Testis (tissue), 3 donors: Measurements from ENCODE around the gene NBPF20. TPM values are rescaled to one million over a fixed set of nuclear protein-coding genes. Genes with fewer than 3 reads are reported as not detected.
"Not testable (repeated sequence)": the region's sequence is repeated elsewhere in the genome, so short reads cannot be mapped to it uniquely, and the experiment has no call there.

Experiments used
- DNase-seq: peaks from one replicate; pipeline ENCODE4 v3.0.0-alpha.2; 2019
- H3K27ac ChIP-seq, 2 donors: fragments of 200-600 bp; sonication (generic); one replicate each; pipeline ENCODE4 v1.5.1; 2019
- H3K27me3 ChIP-seq: fragments of 200-600 bp; sonication (generic); one replicate; pipeline ENCODE4 v1.5.1; 2019
- H3K36me3 ChIP-seq: fragments of 200-600 bp; sonication (generic); one replicate; pipeline ENCODE4 v1.5.1; 2017; ENCODE audit warnings: low read depth; ENCODE audit errors: missing control alignments
- H3K4me1 ChIP-seq: fragments of 200-600 bp; sonication (generic); one replicate; pipeline ENCODE4 v1.5.1; 2019
- H3K4me3 ChIP-seq, 2 donors: fragments of 200-600 bp; sonication (generic); one replicate each; pipeline ENCODE4 v1.5.1; 2017 to 2019
- H3K9me3 ChIP-seq: fragments of 200-600 bp; sonication (generic); one replicate; pipeline ENCODE4 v1.5.1; 2017
- WGBS, 2 donors: methylation state at CpG; one replicate each; pipeline ENCODE4 v1.1.5; 2018; 5-methylcytosine and 5-hydroxymethylcytosine counted together
- intact Hi-C: fragments of 100-400 bp; cut with DNase I; formaldehyde crosslinking; loops from one replicate; pipeline ENCODE4 v1.15.1; 2023; ENCODE audit warnings: low total_unique reads
- polyA plus RNA-seq: library from polyadenylated mRNA; stranded (reverse); fragments of 350-450 nt; fragmentation: Illumina TruSeq; extraction: RNeasy Lipid Tissue Mini Kit (QIAGEN cat#74804); gene quantifications from one replicate; pipeline ENCODE4 v1.2.3, GENCODE V29; 2014; ENCODE audit warnings: low read depth, low replicate concordance; ENCODE audit not compliant: insufficient read depth
- small RNA-seq, 2 donors: library from RNA; depleted of rRNA; stranded (forward); fragments of <200 nt; gene quantifications; one replicate each; pipeline ENCODE3, GENCODE V24; 2016
- total RNA-seq, 2 donors: library from RNA; depleted of rRNA; stranded (reverse); fragments of >200 nt; gene quantifications; one replicate each; pipeline ENCODE4 v1.2.3, GENCODE V29; 2016

Gene NBPF20
- total and polyA plus RNA-seq, 3 donors from 2014 or later: 2.7 to 8.4 (median 6.9) TPM

DNA sequence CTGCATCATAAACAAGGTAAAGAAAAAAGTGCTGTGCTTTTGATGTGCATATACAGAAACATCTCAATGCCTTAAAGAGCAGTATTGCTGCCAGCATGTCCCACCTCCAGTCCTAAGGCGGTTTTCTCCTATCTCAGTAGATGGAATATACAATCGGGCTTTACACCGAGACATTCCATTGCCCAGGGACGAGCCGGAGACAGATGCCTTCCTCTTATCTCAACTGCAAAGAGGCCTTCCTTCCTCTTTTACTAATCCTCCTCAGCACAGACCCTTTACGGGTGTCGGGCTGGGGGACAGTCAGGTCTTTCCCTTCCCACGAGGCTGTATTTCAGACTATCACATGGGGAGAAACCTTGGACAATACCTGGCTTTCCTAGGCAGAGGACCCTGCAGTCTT lies 10.3 kb downstream of the NBPF20 start:
- intact Hi-C loops, H3K9me3 ChIP-seq, H3K27ac ChIP-seq, H3K4me1 ChIP-seq, H3K4me3 ChIP-seq, H3K27me3 ChIP-seq, DNase-seq, H3K36me3 ChIP-seq: not testable (repeated sequence)
- 69 to 80% methylated on average over 4 to 7 of the region's 8 CpGs for WGBS, 2 donors

DNA sequence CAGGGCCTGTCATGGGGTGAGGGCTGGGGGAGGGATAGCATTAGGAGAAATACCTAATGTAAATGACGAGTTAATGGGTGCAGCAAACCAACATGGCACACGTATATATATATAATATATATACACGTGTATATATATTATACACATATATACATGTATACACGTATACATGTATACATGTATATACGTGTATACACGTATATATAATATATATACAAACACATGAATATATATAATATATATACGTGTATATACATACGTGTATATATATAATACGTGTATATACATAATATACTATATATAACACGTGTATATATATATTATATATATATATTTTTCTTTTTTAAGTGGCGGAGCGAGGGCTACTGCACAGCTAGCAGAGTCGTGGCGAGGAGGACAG lies 18.1 kb downstream of the NBPF20 start:
- H3K36me3 ChIP-seq, H3K4me1 ChIP-seq, intact Hi-C loops, H3K9me3 ChIP-seq, DNase-seq, H3K27me3 ChIP-seq, H3K27ac ChIP-seq, H3K4me3 ChIP-seq: not testable (repeated sequence)
- WGBS, 2 donors: 74 to 90% methylated on average over 14 of the region's 14 CpGs

DNA sequence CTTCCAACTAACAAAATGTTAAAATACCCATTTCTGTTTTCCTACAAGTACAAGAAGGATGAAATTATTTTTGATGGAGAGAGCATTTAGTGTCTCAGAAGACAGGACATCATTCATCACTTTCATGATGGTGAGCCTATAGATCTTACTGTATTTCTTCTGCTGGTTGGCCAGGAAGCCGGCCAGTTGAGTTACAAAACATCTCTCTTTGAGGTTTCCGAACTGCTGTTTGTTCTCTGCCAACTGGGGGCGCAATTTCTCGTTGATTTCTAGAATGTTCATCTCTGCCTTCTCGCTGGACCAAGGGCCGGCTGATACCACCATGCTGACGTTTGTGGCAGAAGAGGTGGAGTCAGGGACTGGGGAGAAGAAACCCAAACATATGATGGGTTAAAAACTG lies 20.5 kb downstream of the NBPF20 start:
- H3K27ac ChIP-seq, H3K4me1 ChIP-seq, H3K4me3 ChIP-seq, H3K27me3 ChIP-seq, H3K9me3 ChIP-seq, DNase-seq, H3K36me3 ChIP-seq, intact Hi-C loops: not testable (repeated sequence)
- 52 to 57% methylated on average over 5 of the region's 7 CpGs for WGBS, 2 donors

DNA sequence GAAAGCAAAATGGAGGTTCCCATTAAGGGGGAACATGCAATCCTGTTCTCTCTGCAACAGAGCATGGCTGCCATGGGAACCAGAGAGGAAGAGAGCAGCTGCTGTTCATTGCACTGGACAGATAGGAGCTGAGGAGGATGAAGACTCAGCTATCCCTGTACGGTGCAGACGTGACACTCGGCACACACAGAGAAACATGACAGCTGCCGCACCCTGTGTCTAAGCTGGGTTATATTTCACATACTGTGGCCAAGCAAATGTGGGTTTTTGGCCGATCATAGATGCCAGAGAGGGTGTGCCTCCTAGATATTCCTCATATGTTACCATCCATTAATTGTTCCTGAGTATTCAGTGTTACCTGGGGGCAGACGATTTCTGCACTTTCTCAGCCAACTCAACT lies 24.7 kb downstream of the NBPF20 start:
- DNase-seq, H3K9me3 ChIP-seq, H3K27me3 ChIP-seq, H3K4me1 ChIP-seq, intact Hi-C loops, H3K4me3 ChIP-seq, H3K27ac ChIP-seq, H3K36me3 ChIP-seq: not testable (repeated sequence)
- WGBS, 2 donors: 81 to 94% methylated on average over 5 to 6 of the region's 6 CpGs

Small RNAs within 50 kb of the gene (small RNA-seq; reads per million reads assigned to genes)
- 0 to 0.28 reads per million in 2 donors for gene RF00003

Other genes with a start within 250 kb of the NBPF20 start
- not detected for gene PPIAL4D, start 183.4 kb downstream of the NBPF20 start, total RNA-seq
- not detected for gene PPIAL4D, start 183.4 kb downstream of the NBPF20 start, polyA plus RNA-seq
- 10 to 100 TPM; 41.1 to 48.3 TPM for gene GPR89A, start 182.4 kb upstream of the NBPF20 start, total RNA-seq
- gene GPR89A, start 182.4 kb upstream of the NBPF20 start, polyA plus RNA-seq: 35.6 TPM